PC-9 (cell line): Measurements from ENCODE around the gene UTP14C. TPM values are rescaled to one million over a fixed set of nuclear protein-coding genes. Genes with fewer than 3 reads are reported as not detected.

Source experiments
- BruUV-seq: library from RNA; stranded (reverse); fragments of 400-500 nt; replicated peaks from 2 replicates; lab custom pipeline; 2021; lab: Mats Ljungman, UMichigan
- CTCF ChIA-PET: fragments of 300-600 bp; sonication (Branson Sonifier 250); formaldehyde crosslinking; loops from one replicate; lab custom pipeline; 2022; ENCODE audit warnings: antibody characterized with exemption; lab: Charles Lee
- POLR2A ChIA-PET: fragments of 300-600 bp; sonication (Branson Sonifier 250); formaldehyde crosslinking; loops from one replicate; lab custom pipeline; 2022; ENCODE audit warnings: antibody characterized with exemption; ENCODE audit not compliant: unreplicated experiment; lab: Charles Lee
- DNase-seq, 2 experiments: peaks; one replicate each; pipeline versions ENCODE4 v3.0.0 to v3.0.0-alpha.2; 2015 to 2022; ENCODE audit warnings: mixed read lengths in 1 of 2
- H2AFZ ChIP-seq: fragments of 200-600 bp; sonication (generic); 2 replicates; pipeline ENCODE4 v1.8.1; 2017; ENCODE audit warnings: antibody characterized with exemption
- H3F3A ChIP-seq: fragments of 200-600 bp; sonication (generic); 2 replicates; pipeline ENCODE4 v1.8.1; 2017; ENCODE audit warnings: antibody characterized with exemption, mild to moderate bottlenecking, low read depth; ENCODE audit not compliant: insufficient read depth
- H3K27ac ChIP-seq: fragments of 200-600 bp; sonication (generic); 2 replicates; pipeline ENCODE4 v1.6.1; 2016; ENCODE audit warnings: mixed run types
- H3K27me3 ChIP-seq: fragments of 200-600 bp; sonication (generic); 2 replicates; pipeline ENCODE4 v1.6.1; 2016; ENCODE audit warnings: low read depth, mixed run types; ENCODE audit not compliant: insufficient read depth
- H3K36me3 ChIP-seq: fragments of 200-600 bp; sonication (generic); 2 replicates; pipeline ENCODE4 v1.6.1; 2016; ENCODE audit warnings: low read depth, mixed run types
- H3K4me1 ChIP-seq: fragments of 200-600 bp; sonication (generic); replicated peaks from 2 replicates; pipeline ENCODE4 v1.6.1; 2016; ENCODE audit warnings: mixed run types; ENCODE audit not compliant: insufficient read depth
- H3K4me2 ChIP-seq: fragments of 200-600 bp; sonication (generic); 2 replicates; pipeline ENCODE4 v1.6.1; 2017; ENCODE audit warnings: mixed run types
- H3K4me3 ChIP-seq: fragments of 200-600 bp; sonication (generic); 2 replicates; pipeline ENCODE4 v1.6.1; 2016; ENCODE audit warnings: mixed run types
- H3K79me2 ChIP-seq: fragments of 200-600 bp; sonication (generic); 2 replicates; pipeline ENCODE4 v1.6.1; 2017; ENCODE audit warnings: low read depth, mixed run types
- H3K9me2 ChIP-seq: fragments of 200-600 bp; sonication (generic); 2 replicates; pipeline ENCODE4 v1.8.1; 2017; ENCODE audit warnings: mild to moderate bottlenecking; ENCODE audit not compliant: insufficient read depth
- H3K9me3 ChIP-seq: fragments of 200-600 bp; sonication (generic); 2 replicates; pipeline ENCODE4 v1.8.1; 2016; ENCODE audit warnings: low read depth; ENCODE audit not compliant: insufficient read depth
- H4K20me1 ChIP-seq: fragments of 200-600 bp; sonication (generic); 2 replicates; pipeline ENCODE4 v1.8.1; 2017; ENCODE audit not compliant: insufficient read depth
- EZH2 ChIP-seq: fragments of 200-600 bp; sonication (generic); IDR thresholded peaks from 2 replicates; pipeline ENCODE4 v1.8.0; 2017; ENCODE audit warnings: antibody characterized with exemption, low read depth
- intact Hi-C: fragments of 100-400 bp; cut with micrococcal nuclease; formaldehyde crosslinking; loops from one replicate; pipeline ENCODE4 v1.10.0; 2022; ENCODE audit not compliant: unreplicated experiment
- total RNA-seq: library from RNA; stranded (reverse); gene quantifications from 2 replicates; pipeline ENCODE4 v1.2.3, GENCODE V29; 2021
- TF ChIP-seq, protein P1 (sequence below): fragments of 200-600 bp; sonication (generic); conservative IDR thresholded peaks from 2 replicates; pipeline ENCODE4 v1.6.1; 2017; ENCODE audit warnings: mixed run types, antibody characterized with exemption, mild to moderate bottlenecking, moderate library complexity

The UTP14C gene
- total RNA-seq, 1 experiment from 2014 or later, result 11.4 TPM

- peak within 1 kb of the TSS; percentile 97 for H3K4me3 ChIP-seq
- no peak for TF ChIP-seq EZH2
- TF ChIP-seq, protein P1, sequence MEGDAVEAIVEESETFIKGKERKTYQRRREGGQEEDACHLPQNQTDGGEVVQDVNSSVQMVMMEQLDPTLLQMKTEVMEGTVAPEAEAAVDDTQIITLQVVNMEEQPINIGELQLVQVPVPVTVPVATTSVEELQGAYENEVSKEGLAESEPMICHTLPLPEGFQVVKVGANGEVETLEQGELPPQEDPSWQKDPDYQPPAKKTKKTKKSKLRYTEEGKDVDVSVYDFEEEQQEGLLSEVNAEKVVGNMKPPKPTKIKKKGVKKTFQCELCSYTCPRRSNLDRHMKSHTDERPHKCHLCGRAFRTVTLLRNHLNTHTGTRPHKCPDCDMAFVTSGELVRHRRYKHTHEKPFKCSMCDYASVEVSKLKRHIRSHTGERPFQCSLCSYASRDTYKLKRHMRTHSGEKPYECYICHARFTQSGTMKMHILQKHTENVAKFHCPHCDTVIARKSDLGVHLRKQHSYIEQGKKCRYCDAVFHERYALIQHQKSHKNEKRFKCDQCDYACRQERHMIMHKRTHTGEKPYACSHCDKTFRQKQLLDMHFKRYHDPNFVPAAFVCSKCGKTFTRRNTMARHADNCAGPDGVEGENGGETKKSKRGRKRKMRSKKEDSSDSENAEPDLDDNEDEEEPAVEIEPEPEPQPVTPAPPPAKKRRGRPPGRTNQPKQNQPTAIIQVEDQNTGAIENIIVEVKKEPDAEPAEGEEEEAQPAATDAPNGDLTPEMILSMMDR, result no peak
- peaks cover 9% of the 10 kb centered on the region for H3K4me1 ChIP-seq
- no peaks in the 10 kb centered on the region for H3K9me2 ChIP-seq
- H3K27me3 ChIP-seq, result peaks cover 4% of the 10 kb centered on the region; the same call in 1 of the 2 replicates
- no TSS peak for BruUV-seq
- DNase-seq, result no peak
- no peaks in the 10 kb centered on the region for H4K20me1 ChIP-seq
- POLR2A ChIA-PET, result no interaction called here
- intact Hi-C loops, result loop anchor here (5.0 kb wide), 1 partner anchor 441 kb away; the partner anchor contains the start of gene VPS36
- no peaks in the 10 kb centered on the region for H3K36me3 ChIP-seq
- H2AFZ ChIP-seq, result peak within 1 kb of the TSS; percentile 98
- H3K9me3 ChIP-seq, result no peaks in the 10 kb centered on the region
- peaks cover 38% of the 10 kb centered on the region for H3K79me2 ChIP-seq
- CTCF ChIA-PET, result no interaction called here
- H3K4me2 ChIP-seq, result peak within 1 kb of the TSS; percentile 84
- H3K27ac ChIP-seq, result peak within 1 kb of the TSS; percentile 41
- H3F3A ChIP-seq, result no peaks in the 10 kb centered on the region
Measured at GRCh38 chr13:52010890-52011631, 13.4 kb upstream of the UTP14C start, which contains the start of gene ATP7B. ATP7B (minus strand) TSS chr13:52011450; CDS start chr13:52011337, 113 bp downstream.

DNA sequence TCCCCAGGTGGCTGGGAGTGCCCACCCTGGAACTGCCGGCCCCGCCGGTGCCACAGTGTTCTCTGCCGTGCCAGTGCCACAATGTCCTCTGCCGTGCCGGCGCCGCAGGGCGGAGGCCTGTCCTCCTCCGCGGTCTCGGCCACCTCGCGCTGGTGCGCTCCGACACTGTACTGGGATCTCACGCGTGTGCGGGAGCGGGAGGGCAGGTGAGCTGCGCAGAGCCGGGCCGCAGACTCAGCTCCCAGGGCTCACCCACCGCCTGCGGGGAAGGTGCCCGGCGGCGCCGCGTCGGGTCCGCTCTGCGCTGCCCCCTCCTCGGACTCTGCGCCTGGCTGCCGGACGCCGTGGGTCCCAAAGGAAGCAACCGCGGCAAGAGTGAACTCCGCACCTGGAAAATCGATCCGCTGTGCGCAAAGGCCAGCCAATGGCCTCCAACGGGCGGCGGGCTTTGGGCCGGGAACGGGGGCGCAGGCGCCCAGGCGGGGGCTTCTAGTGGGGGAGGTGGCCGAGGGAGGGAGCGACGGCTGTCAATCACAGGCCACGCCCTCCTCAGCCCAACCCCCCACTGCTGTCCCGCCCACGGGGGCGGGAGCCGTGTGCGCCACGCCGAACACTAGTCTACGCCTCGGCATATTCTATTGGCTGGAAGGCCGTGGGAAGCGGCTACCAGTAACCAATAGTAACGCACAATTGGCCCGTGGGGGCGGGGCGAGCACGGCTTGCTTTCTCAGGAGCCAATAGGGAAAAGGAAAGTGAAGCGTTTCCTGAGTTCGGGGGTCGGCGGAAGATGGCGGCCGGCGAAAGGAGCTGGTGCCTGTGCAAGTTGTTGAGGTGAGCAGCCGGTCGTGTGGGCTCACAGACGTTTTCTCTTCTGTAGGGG, 12.6 kb upstream of the UTP14C start, which contains the start of gene ALG11:
Gene ALG11 (plus strand): TSS at position 767 of the 880 bp plus-strand sequence. CDS start 21 bp downstream, at position 788.
- intact Hi-C loops, result loop anchor here (5.0 kb wide), 1 partner anchor 440 kb away; the partner anchor contains the start of gene VPS36
- BruUV-seq, result no TSS peak

More for the DNA sequence above, 12.6 kb upstream of the UTP14C start, which contains the start of gene ALG11:
- H3K9me2 ChIP-seq, result no peaks in the 10 kb centered on the region
- POLR2A ChIA-PET, result interaction anchor here (0.6 kb wide), 2 partner anchors 214 to 573 kb away, joined by 3 to 5 read pairs; no protein-coding TSS in a partner anchor
- H3K9me3 ChIP-seq, result no peaks in the 10 kb centered on the region
- no peaks in the 10 kb centered on the region for H3K36me3 ChIP-seq
- H3K27ac ChIP-seq, result peak within 1 kb of the TSS; percentile 41
- peaks cover 9% of the 10 kb centered on the region for H3K4me1 ChIP-seq
- peak within 1 kb of the TSS; percentile 97 for H3K4me3 ChIP-seq
- H3F3A ChIP-seq, result no peaks in the 10 kb centered on the region
- H3K79me2 ChIP-seq, result peaks cover 38% of the 10 kb centered on the region
- peak; percentile 93 to 99 for DNase-seq
- no peaks in the 10 kb centered on the region for H4K20me1 ChIP-seq
- no peak for TF ChIP-seq EZH2
- TF ChIP-seq, protein P1, result no peak
- H2AFZ ChIP-seq, result peak within 1 kb of the TSS; percentile 98
- H3K4me2 ChIP-seq, result peak within 1 kb of the TSS; percentile 84
- H3K27me3 ChIP-seq, result peaks cover 4% of the 10 kb centered on the region; the same call in 1 of the 2 replicates
- CTCF ChIA-PET, result no interaction called here
